ENCODE data around the gene DMPK.
A peak's percentile ranks its signal among the peaks of the same experiment; 100 is the strongest.

DMPK gene

DNA sequence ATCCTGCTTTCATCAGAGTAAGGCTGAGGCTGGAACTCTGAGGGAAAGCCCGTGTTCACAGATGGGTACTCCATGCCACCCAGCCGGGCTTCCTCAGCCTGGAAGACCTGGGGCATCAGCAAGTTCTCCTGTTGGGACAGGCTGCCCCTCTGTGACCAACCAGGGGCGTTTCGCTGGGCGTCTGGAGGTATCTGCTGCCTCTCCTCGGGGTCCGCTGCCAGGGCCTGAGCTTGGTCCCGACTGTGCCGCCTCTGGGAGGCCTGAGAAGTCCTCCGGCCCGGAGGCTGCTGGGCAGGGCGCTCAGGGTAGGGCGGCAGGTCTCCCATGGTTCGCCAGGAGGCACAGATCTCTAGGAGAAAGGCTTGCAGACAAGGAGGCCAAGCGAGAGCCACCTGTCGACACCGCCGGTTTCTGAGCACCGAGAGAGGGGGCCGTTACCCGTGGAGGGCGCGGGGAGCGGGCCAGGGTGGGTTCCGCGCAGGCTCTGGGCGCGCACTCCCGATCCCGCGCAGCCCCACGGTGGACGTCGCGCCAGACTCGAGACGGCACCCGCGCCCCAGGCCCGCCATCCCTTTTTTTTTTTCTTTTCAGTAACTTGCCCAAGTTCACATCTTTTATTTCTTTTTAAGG, 32.7 kb upstream of the DMPK start, which contains the start of gene RSPH6A:
TSS of gene RSPH6A (minus strand) at position 458 of the 630 bp plus-strand sequence. CDS start at position 326, 132 bp downstream.
- DNase-seq (ENCODE audit: low read depth, low spot score) = no peak

DNA sequence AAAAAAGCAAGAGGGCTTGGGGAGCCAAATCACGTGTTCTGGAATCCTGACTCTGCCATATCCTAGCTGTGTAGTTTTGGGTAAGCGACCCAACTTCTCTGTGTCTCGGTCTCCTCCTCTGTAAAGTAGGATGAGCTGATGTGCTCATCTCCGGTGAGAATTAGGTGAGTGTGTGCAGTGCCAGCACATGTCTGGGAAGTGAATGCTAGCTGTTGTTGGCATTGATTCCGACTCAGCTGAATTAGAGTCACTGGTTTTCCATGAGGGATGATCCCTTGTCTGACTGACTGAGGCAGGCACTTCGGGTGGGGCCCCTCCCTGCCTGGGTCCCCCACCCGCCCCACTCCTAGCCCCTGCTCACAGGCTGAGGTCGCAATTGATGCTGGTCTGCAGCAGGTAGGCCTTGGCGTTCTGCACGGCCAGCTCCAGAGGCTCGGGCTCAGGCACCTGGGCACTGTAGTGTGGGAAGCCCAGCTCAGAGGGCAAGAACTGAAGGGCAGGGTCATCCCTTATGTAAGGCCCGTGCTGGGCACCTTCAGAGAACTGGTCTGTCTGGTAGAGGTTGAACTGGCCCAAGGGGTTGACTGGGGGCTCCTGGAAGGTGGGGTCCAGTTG, 32.0 kb upstream of the DMPK start:
- no peak for DNase-seq (ENCODE audit: low read depth, low spot score)

GRCh38 chr19:45812297-45812696, 30.0 kb upstream of the DMPK start:
- no peak for DNase-seq (ENCODE audit: low read depth, low spot score)

DNA sequence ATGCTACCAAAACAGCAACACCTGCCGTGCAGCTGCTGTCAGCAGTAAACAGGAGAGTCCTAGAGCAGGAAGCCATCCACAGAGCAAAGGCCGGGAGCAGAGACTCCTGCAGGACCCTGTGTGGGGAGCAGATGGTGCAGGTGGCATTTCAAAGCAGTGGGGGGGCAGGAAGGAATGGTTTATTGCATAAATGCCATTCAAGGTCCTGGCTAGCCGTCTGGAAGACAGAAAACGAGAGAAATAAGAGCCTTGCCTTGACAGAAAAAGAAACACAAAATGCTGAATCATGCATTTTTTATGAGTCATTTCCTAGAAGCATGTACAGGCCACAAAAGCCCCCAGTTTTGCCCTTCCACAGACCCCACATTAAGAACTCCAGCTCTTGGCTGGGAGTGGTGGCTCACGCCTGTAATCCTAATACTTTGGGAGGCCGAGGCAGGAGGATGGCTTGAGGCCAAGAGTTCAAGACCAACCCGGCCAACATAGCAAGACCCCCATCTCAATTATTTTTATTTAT, 27.4 kb upstream of the DMPK start:
- DNase-seq (ENCODE audit: low read depth, low spot score) = no peak

- no peak for DNase-seq (ENCODE audit: low read depth, low spot score)
Observed at GRCh38 chr19:45805719-45806118, 23.4 kb upstream of the DMPK start.

DNA sequence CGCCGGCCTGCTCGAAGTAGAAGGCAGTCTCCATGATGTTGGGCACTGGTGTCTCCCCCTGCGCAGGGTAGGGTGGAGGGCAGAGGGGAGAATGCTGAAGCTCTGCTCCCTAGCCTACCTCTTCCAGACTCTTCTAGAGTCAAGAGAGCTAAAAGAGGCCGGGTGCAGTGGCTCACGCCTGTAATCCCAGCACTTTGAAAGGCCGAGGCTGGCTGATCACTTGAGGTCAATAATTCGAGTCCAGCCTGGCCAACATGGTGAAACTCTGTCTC, 22.6 kb upstream of the DMPK start:
- DNase-seq (ENCODE audit: low read depth, low spot score) = no peak

- no peak for DNase-seq (ENCODE audit: low read depth, low spot score)
Observed at GRCh38 chr19:45804140-45804958, 22.1 kb upstream of the DMPK start.

GRCh38 chr19:45801603-45802175, 19.4 kb upstream of the DMPK start:
- no peak for DNase-seq (ENCODE audit: low read depth, low spot score)

- DNase-seq (ENCODE audit: low read depth, low spot score) = no peak
Observed at GRCh38 chr19:45800070-45800553, 17.8 kb upstream of the DMPK start.

GRCh38 chr19:45799541-45799940, 17.3 kb upstream of the DMPK start:
- DNase-seq (ENCODE audit: low read depth, low spot score) = peak; percentile 21

DNA sequence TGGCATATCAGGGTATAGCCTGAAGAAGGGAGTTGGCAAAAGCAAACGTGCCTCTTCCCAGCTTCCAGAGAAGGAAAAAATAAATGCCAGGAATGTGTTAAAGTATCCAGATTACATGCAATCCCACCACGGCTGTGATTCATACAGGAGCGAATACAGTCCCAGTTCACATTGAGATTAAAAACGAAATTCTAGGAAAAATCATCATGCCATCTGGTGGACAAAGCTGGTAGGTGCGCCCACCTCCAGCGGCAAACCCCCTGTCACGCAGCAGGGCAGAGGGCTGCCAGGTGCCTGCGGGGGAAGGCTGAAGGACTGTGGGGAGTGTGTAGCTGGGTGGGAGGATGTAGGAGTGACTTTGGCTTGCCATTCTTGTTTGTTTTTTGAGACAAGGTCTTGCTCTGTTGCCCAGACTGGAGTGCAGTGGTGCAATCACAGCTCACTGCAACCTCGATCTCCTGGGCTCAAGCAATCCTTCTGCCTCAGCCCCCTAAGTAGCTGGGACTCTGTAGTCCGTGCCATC, 16.8 kb upstream of the DMPK start:
- DNase-seq (ENCODE audit: low read depth, low spot score) = peak; percentile 72

- DNase-seq (ENCODE audit: low read depth, low spot score) = no peak
Observed at GRCh38 chr19:45794627-45795026, 12.3 kb upstream of the DMPK start.

- DNase-seq (ENCODE audit: low read depth, low spot score) = no peak
Observed at GRCh38 chr19:45793876-45794275, 11.6 kb upstream of the DMPK start.

GRCh38 chr19:45793178-45793564, 10.9 kb upstream of the DMPK start:
- no peak for DNase-seq (ENCODE audit: low read depth, low spot score)

DNA sequence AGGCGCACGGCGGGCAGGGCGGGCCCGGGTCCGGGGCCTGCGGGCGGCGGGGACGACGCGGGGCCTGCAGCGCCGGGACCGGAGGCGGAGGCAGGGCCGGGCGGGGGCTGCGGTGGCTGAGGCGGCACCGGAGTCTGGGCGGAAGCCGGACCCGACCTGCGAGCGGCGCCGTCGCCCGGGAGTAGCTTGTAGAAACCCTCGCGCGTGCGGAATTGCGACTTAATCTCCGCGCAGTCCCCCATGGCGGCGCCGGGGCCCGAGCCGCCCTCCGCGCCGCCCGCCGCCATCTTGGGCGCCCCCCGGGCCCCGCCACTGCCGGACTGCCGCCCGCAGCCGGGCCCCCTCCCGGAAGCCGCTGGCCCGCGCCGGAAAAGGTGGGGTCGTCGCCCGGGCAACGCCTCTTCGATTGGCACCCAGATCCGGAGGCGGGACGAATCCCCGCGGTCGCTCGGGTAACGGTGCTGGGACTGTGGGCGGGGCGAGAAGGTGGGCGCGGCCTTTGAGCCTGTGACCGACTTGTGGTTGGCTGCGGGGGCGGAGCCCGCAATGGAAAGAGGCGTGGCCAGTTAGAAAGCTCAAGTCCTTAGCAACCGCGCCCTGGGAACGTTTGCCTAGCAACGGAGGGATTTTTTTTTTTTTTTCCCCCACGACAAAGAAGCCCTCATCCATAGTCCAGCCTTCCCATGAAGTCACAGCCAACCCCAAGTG, 10.3 kb upstream of the DMPK start, which contains the start of gene DMWD:
TSS of gene DMWD (minus strand) at position 376 of the 708 bp plus-strand sequence. CDS start at position 287, 89 bp downstream.
- DNase-seq (ENCODE audit: low read depth, low spot score) = peak; percentile 100

- no peak for DNase-seq (ENCODE audit: low read depth, low spot score)
Observed at GRCh38 chr19:45791744-45792469, 9.6 kb upstream of the DMPK start.

- DNase-seq (ENCODE audit: low read depth, low spot score) = no peak
Observed at GRCh38 chr19:45790942-45791341, 8.7 kb upstream of the DMPK start.

- DNase-seq (ENCODE audit: low read depth, low spot score) = no peak
Observed at GRCh38 chr19:45789035-45789786, 6.9 kb upstream of the DMPK start.

DNA sequence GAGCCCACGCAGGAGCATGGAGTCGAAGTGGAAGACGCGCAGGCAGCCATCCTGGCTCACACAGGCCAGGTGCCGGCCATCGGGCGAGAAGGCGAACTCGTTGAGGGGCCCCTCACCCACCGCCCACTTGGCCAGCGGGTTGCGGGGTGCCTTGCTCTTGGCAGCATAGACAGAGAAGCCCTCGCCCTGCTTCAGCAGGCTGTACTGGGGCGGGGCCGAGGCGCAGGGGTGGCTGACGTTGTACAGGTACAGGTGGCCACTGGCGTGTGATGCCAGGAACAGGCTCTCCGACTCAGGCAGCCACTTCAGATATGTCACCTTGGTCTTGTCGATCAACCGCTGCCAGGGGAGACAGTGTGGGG, 4.2 kb upstream of the DMPK start:
- no peak for DNase-seq (ENCODE audit: low read depth, low spot score)

Measured in ELF-1 (cell line).